ENCODE results near the gene SEPTIN14.
"Not testable (repeated sequence)": the region's sequence is repeated elsewhere in the genome, so short reads cannot be mapped to it uniquely, and the experiment has no call there.

SEPTIN14 gene

GRCh38 chr7:55787796-55788195 lies 74.8 kb downstream of the SEPTIN14 start:
- Histone ChIP-seq H3K36me3 (ENCODE audit: control insufficient read depth, insufficient read depth, low read length) (no peaks in the 10 kb centered on the region), H3K4me3 (ENCODE audit: insufficient read depth, low read depth, low read length, poor library complexity, severe bottlenecking) (no peak overlapping the region), H3K27me3 (replicated peaks; ENCODE audit: control insufficient read depth, insufficient read depth, low read length, poor library complexity, severe bottlenecking) (no peaks in the 10 kb centered on the region), H3K27ac (ENCODE audit: insufficient read depth, low read length, poor library complexity, severe bottlenecking) (no peak overlapping the region), H3K9me3 (ENCODE audit: control insufficient read depth, low read length) (no peaks in the 10 kb centered on the region), H3K4me1 (ENCODE audit: control insufficient read depth, insufficient read depth, low read length, poor library complexity, severe bottlenecking) (no peaks in the 10 kb centered on the region)
- DNase-seq = no peak

GRCh38 chr7:55786901-55787300 lies 75.7 kb downstream of the SEPTIN14 start:
- H3K27me3 ChIP-seq (replicated peaks; ENCODE audit: control insufficient read depth, insufficient read depth, low read length, poor library complexity, severe bottlenecking) = no peaks in the 10 kb centered on the region
- H3K36me3 ChIP-seq (ENCODE audit: control insufficient read depth, insufficient read depth, low read length) = no peaks in the 10 kb centered on the region
- DNase-seq = no peak
- H3K4me3 ChIP-seq (ENCODE audit: insufficient read depth, low read depth, low read length, poor library complexity, severe bottlenecking) = no peak overlapping the region
- no peak overlapping the region for H3K27ac ChIP-seq (ENCODE audit: insufficient read depth, low read length, poor library complexity, severe bottlenecking)
- H3K4me1 ChIP-seq (ENCODE audit: control insufficient read depth, insufficient read depth, low read length, poor library complexity, severe bottlenecking) = no peaks in the 10 kb centered on the region
- no peaks in the 10 kb centered on the region for H3K9me3 ChIP-seq (ENCODE audit: control insufficient read depth, low read length)

DNA sequence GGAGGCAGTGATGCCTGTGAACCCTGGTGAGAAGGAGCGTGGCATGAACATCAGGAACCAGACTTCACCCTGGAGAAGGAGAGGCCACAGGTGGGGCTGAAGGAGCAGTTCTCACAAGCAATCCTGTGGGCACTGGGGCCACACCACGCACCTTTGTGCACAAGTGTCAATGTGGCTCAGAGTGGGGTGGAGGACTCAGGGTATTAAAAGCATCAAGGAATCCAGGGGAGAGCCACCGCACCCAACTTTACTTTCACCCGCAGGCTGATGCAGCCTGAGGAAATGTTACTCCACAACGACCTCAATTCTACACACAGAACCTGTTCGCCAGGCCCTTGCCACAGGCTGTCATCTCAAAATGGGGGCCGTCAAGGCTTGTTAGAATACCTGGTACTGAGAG lies 77.1 kb downstream of the SEPTIN14 start:
- H3K4me1 ChIP-seq (ENCODE audit: control insufficient read depth, insufficient read depth, low read length, poor library complexity, severe bottlenecking); DNase-seq; H3K4me3 ChIP-seq (ENCODE audit: insufficient read depth, low read depth, low read length, poor library complexity, severe bottlenecking); H3K27ac ChIP-seq (ENCODE audit: insufficient read depth, low read length, poor library complexity, severe bottlenecking); H3K9me3 ChIP-seq (ENCODE audit: control insufficient read depth, low read length); H3K36me3 ChIP-seq (ENCODE audit: control insufficient read depth, insufficient read depth, low read length); H3K27me3 ChIP-seq (replicated peaks; ENCODE audit: control insufficient read depth, insufficient read depth, low read length, poor library complexity, severe bottlenecking): not testable (repeated sequence)

DNA sequence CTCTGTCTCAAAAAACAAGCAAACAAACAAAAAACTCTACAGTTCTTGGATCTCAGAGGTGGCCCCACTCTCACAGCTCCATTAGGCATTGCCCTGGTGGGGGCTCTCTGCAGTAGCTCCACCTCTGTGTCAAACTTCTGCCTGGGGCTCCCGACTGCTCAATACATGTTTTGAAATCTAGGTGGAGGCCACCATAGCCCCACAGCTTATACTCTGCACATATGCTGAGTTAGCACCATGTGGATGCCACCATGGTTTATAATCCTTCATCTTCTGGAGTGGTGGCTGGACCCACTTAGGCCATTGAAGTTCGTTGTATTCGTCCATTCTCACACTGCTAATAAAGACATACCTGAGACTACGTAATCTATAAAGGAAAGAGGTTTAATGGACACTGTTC lies 78.4 kb downstream of the SEPTIN14 start:
- Histone ChIP-seq H3K4me3 (ENCODE audit: insufficient read depth, low read depth, low read length, poor library complexity, severe bottlenecking) (no peak overlapping the region), H3K4me1 (ENCODE audit: control insufficient read depth, insufficient read depth, low read length, poor library complexity, severe bottlenecking) (no peaks in the 10 kb centered on the region), H3K36me3 (ENCODE audit: control insufficient read depth, insufficient read depth, low read length) (no peaks in the 10 kb centered on the region), H3K27me3 (replicated peaks; ENCODE audit: control insufficient read depth, insufficient read depth, low read length, poor library complexity, severe bottlenecking) (no peaks in the 10 kb centered on the region), H3K9me3 (ENCODE audit: control insufficient read depth, low read length) (no peaks in the 10 kb centered on the region), H3K27ac (ENCODE audit: insufficient read depth, low read length, poor library complexity, severe bottlenecking) (no peak overlapping the region)
- DNase-seq = no peak

DNA sequence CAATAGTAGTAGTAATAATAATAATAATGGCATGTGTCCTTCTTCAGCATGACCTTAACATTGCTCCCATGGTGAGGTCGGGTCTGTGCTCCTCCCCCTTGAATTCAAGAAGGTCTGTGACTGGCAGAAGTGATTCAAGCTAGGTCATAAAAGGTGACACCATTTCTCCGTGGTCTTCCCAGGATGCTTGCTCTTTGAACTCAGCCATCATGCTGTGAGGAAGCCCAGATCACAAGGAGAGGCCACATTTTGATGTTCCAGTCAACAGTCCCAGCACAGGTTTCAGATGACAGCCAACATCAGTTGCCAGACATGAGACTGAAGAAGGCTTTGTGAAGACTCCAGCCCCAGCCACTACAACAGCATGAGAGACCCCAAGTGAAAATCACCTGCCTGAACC lies 83.9 kb downstream of the SEPTIN14 start:
- Histone ChIP-seq H3K27me3 (replicated peaks; ENCODE audit: control insufficient read depth, insufficient read depth, low read length, poor library complexity, severe bottlenecking) (no peaks in the 10 kb centered on the region), H3K9me3 (ENCODE audit: control insufficient read depth, low read length) (no peaks in the 10 kb centered on the region), H3K27ac (ENCODE audit: insufficient read depth, low read length, poor library complexity, severe bottlenecking) (no peak overlapping the region), H3K4me3 (ENCODE audit: insufficient read depth, low read depth, low read length, poor library complexity, severe bottlenecking) (no peak overlapping the region), H3K4me1 (ENCODE audit: control insufficient read depth, insufficient read depth, low read length, poor library complexity, severe bottlenecking) (no peaks in the 10 kb centered on the region), H3K36me3 (ENCODE audit: control insufficient read depth, insufficient read depth, low read length) (no peaks in the 10 kb centered on the region)
- no peak for DNase-seq

DNA sequence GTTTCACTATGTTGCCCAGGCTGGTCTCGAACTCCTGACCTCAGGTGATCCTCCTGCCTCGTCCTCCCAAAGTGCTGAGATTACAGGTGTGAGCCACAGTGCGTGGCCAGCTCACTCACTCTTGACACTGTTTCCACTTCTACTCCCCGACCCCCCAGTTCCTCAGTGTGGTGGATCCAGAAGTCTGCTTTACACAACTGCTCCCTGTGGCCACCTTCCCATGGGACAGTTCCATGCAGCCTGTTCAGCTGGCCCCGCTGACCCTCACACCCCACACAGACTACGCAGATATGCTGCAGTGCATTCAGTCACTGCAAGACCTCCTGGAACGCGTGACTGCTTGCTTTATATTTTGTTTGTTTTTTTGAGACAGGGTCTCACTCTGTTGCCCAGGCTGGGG lies 86.4 kb downstream of the SEPTIN14 start:
- Histone ChIP-seq H3K36me3 (ENCODE audit: control insufficient read depth, insufficient read depth, low read length) (no peaks in the 10 kb centered on the region), H3K4me1 (ENCODE audit: control insufficient read depth, insufficient read depth, low read length, poor library complexity, severe bottlenecking) (no peaks in the 10 kb centered on the region), H3K9me3 (ENCODE audit: control insufficient read depth, low read length) (no peaks in the 10 kb centered on the region), H3K4me3 (ENCODE audit: insufficient read depth, low read depth, low read length, poor library complexity, severe bottlenecking) (no peak overlapping the region), H3K27me3 (replicated peaks; ENCODE audit: control insufficient read depth, insufficient read depth, low read length, poor library complexity, severe bottlenecking) (no peaks in the 10 kb centered on the region), H3K27ac (ENCODE audit: insufficient read depth, low read length, poor library complexity, severe bottlenecking) (no peak overlapping the region)
- no peak for DNase-seq

DNA sequence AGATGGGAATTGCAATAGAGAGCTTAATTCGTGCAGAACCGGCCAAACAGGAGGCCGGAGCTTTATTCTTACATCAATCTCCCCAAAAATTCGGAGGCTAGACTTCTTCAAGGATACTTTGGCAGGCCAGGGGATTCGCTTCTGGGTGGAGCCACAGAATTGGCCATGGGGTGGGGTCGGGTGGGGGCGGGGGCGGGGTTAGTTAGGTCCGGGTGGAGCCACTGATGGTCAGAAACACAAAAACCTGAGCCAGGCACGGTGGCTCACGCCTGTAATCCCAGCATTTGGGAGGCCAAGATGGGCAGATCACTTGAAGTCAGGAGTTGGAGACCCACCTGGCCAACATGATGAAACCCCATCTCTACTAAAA lies 87.5 kb downstream of the SEPTIN14 start:
- no peaks in the 10 kb centered on the region for H3K9me3 ChIP-seq (ENCODE audit: control insufficient read depth, low read length)
- H3K27ac ChIP-seq (ENCODE audit: insufficient read depth, low read length, poor library complexity, severe bottlenecking) = no peak overlapping the region
- no peaks in the 10 kb centered on the region for H3K27me3 ChIP-seq (replicated peaks; ENCODE audit: control insufficient read depth, insufficient read depth, low read length, poor library complexity, severe bottlenecking)
- no peaks in the 10 kb centered on the region for H3K4me1 ChIP-seq (ENCODE audit: control insufficient read depth, insufficient read depth, low read length, poor library complexity, severe bottlenecking)
- no peak overlapping the region for H3K4me3 ChIP-seq (ENCODE audit: insufficient read depth, low read depth, low read length, poor library complexity, severe bottlenecking)
- no peaks in the 10 kb centered on the region for H3K36me3 ChIP-seq (ENCODE audit: control insufficient read depth, insufficient read depth, low read length)
- no peak for DNase-seq

DNA sequence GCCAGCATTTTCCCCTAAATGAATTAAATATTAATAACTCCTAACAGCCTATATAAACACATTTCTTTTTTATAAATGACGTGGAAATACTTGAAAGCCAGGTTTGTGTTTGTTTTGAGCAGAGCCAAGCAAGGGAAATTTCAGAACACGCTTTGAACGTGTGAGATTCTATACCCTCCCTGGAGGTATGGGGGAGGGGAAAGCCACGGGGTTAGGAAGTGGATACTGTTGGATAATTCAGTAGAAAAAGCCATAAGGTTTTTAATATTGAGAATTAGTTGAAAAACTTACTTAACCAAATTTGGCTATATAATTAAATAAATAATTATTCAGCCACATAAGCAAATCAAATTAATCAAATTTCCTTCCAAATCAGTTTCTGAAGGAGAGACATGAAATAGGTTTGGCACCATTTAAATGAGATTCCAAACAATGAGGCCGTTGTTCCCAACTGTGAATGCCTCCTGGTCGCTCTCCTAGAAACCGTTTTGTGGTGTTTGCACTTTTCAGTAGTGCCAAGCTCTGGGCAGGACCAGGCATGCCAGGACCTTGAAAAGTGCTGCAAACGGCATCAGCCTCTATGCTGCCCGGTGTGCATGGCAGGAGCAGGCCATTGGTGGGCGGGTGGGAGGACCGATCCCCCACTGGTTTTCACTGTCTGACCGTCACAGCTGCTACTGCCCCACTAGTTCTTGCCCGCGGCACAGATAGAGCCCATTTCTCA lies 88.1 kb downstream of the SEPTIN14 start:
- H3K36me3 ChIP-seq (ENCODE audit: control insufficient read depth, insufficient read depth, low read length) = no peaks in the 10 kb centered on the region
- H3K4me1 ChIP-seq (ENCODE audit: control insufficient read depth, insufficient read depth, low read length, poor library complexity, severe bottlenecking) = no peaks in the 10 kb centered on the region
- no peak overlapping the region for H3K27ac ChIP-seq (ENCODE audit: insufficient read depth, low read length, poor library complexity, severe bottlenecking)
- H3K4me3 ChIP-seq (ENCODE audit: insufficient read depth, low read depth, low read length, poor library complexity, severe bottlenecking) = no peak overlapping the region
- H3K9me3 ChIP-seq (ENCODE audit: control insufficient read depth, low read length) = no peaks in the 10 kb centered on the region
- H3K27me3 ChIP-seq (replicated peaks; ENCODE audit: control insufficient read depth, insufficient read depth, low read length, poor library complexity, severe bottlenecking) = no peaks in the 10 kb centered on the region
- no peak for DNase-seq

DNA sequence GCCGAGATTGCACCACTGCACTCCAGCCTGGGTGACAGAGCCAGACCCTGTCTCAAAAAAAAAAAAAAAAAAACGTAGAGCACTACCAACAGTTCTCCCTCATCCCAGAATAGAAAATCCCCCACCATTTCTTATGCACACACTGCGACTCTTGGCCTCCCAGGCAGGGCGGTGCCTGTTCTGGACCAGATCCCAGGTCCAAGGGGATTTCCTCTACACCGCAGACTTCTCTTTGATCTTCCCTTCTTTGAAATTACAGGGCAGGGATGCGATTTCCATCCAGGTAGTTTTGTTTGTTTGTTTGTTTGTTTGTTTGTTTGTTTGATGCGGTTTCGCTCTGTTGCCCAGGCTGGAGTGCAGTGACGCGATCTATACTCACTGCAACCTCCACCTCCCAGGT lies 91.8 kb downstream of the SEPTIN14 start:
- no peaks in the 10 kb centered on the region for H3K27me3 ChIP-seq (replicated peaks; ENCODE audit: control insufficient read depth, insufficient read depth, low read length, poor library complexity, severe bottlenecking)
- no peaks in the 10 kb centered on the region for H3K4me1 ChIP-seq (ENCODE audit: control insufficient read depth, insufficient read depth, low read length, poor library complexity, severe bottlenecking)
- no peaks in the 10 kb centered on the region for H3K9me3 ChIP-seq (ENCODE audit: control insufficient read depth, low read length)
- no peak for DNase-seq
- no peaks in the 10 kb centered on the region for H3K36me3 ChIP-seq (ENCODE audit: control insufficient read depth, insufficient read depth, low read length)
- no peak overlapping the region for H3K27ac ChIP-seq (ENCODE audit: insufficient read depth, low read length, poor library complexity, severe bottlenecking)
- no peak overlapping the region for H3K4me3 ChIP-seq (ENCODE audit: insufficient read depth, low read depth, low read length, poor library complexity, severe bottlenecking)

GRCh38 chr7:55753274-55753862 lies 109.2 kb downstream of the SEPTIN14 start:
- not testable (repeated sequence) for H3K27ac ChIP-seq (ENCODE audit: insufficient read depth, low read length, poor library complexity, severe bottlenecking); H3K9me3 ChIP-seq (ENCODE audit: control insufficient read depth, low read length); H3K36me3 ChIP-seq (ENCODE audit: control insufficient read depth, insufficient read depth, low read length); H3K4me3 ChIP-seq (ENCODE audit: insufficient read depth, low read depth, low read length, poor library complexity, severe bottlenecking); DNase-seq; H3K4me1 ChIP-seq (ENCODE audit: control insufficient read depth, insufficient read depth, low read length, poor library complexity, severe bottlenecking); H3K27me3 ChIP-seq (replicated peaks; ENCODE audit: control insufficient read depth, insufficient read depth, low read length, poor library complexity, severe bottlenecking)
